Activated gamma-delta T cell treated with Interleukin-2 at 50 U/mL for 16 hours (primary cell): ENCODE measurements around the gene BMP7.
"Not testable (repeated sequence)": the region's sequence is repeated elsewhere in the genome, so short reads cannot be mapped to it uniquely, and the experiment has no call there.

Experiments
- DNase-seq: peaks from one replicate; pipeline ENCODE4 v3.0.0-alpha.2; 2020

The BMP7 gene

DNA sequence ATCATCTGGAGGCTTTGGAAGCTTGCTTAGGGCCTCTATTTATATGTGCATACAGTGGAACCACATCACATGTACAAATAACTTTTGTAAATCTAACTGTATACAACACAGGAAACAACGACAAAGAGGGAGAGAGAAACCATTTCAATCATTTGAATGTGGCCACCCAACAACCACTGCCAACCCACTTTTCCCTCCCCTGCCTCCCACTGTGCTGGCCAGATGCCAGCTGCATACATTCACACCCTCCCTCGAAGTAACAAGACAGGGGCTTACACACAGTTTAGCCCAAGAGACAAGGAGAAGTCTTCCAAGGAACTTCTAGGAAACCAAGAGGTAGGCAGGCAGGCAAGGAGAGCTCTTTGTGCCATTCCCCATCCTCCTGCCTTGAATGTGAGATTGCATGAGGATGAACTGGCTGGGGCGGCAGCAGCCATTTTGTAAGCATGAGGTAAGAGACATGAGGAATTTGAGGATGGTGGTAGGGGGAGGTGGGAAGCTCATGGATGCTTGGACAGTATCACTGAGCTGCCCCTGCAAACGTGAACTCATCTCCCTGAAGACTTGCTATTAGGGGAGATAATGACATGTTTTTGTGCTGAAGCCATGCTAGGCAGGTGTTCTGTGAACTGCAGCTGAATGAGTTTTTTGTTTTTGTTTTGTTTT is 18.2 kb downstream of the BMP7 start:
- DNase-seq: no peak

DNA sequence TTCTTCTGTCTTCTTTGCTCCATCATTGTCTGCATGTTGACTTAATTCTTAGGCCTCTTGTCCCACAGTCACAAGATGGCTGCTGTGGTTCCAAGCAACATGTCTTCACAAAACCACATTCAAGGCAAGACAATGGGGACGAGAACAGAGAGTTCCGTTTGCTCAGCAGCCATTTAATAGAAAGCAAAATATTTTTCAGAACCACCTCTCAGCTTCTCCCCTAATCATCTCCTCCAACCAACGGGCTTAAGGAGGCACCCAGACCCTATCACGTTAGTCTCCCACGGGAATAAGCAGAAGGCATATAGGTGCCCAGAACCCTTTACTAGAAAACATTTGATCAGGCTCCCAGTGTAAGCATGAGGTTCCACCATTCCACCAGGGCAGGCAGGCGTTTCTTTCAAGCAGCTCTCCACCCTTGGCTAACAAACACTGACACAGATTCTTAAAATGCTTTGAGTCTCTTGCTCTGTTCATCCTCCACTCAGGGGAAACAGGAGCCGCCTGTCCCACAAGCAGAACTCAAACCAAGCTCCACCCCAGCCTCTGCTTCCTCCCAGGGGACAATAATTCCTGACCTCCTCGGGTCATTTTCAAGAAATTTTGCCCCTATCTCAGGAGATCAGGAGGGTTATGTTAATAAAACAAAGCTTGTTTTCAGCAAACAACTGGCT is 19.0 kb downstream of the BMP7 start:
- no peak for DNase-seq

DNA sequence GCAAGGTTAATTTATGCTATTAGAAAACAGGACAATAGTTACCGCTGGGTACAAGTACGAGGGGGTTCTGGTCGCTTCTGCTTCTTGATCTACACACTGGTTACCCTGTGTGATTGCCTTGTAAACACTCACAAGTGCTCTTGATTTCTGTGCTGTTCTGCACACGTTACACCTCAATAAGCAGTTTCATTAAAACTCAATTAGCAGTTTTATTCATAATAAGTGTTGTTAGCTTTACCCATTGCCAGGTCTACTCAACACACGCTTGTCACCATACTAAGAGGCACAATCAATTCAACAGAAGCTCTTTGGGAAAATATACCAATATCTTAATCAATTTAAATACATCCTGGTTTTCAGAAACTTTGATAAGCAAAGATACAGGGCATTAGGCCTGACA is 20.4 kb downstream of the BMP7 start:
- no peak for DNase-seq

DNA sequence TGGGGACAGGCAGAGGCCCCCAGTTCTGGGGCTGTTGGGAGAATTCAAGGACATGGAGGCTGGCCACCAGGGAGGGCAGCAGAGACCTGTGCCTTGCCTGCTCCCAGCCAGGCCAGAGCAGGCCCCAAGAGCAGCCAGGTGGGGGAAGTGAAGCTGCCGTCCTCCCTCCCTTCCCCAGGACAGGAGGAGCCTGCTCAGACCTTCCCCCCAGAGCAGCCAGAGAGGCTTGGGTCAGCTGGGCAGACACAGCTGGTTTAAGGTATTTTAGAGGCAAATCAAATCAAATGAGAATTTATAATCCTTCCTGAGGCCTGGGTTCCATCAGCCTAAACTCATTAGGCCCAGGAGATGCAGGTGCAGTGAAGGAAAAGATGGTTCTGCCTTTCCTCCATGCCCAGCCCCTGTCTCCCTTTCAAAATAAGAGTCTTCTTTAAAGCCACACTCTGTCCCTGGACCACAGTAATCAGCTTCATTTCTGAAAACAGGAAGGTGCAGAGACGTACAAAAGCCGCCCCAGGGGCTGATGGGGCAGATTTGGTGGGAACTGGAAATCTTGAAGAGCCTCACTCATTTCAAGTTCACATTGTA is 21.7 kb downstream of the BMP7 start:
- DNase-seq: no peak

DNA sequence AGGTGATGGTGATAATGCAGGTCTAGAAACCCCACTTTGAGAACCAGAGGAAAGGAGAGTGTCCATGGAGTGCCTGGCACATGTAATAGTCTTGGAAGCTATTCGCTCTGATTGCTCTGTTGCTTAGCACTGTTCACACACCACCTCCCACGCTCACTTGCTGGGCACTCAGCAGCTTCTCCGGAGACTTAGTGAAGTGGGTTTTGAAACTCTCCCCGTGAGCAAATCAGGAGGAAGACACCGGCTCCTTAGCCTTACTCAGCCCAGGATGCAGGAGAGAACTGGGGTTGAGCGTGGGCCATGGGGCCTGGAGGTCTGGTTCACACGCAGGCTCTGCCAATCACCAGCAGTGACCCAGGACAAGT is 22.2 kb downstream of the BMP7 start:
- no peak for DNase-seq

DNA sequence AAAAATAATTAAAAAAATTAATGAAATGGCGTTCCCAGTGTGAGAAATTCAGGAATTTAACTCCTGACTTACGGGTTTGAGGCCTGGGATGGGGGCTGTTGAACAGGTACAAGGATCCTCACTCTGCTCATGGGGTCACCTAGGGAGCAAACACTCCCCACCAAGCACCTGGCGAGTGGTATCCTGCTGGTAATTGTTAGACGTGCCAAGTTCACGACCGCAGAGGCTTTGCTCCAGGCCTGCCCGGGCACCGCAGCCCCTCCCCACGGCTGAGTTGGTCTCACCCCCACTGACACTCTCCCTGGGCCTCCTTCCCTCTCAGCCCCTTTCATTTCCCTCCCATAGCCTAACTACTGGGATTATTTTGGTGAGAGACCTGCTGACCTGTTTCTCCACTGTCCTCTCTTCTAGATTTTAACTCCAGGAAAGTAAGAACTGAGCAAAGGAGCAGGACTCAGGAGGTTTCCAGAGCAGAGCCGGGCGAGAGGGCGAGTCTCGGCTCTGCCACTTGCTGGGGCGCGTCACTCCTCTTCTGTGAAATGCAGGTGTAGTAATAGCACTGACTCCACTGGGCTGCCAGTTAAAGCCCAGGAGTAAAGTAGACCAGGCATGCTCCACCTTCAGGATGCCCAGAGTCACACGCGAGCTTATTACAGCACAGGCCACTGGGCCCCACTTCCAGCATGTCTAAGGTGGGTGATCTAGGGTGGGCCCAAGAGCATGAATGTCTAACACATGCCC is 22.8 kb downstream of the BMP7 start:
- DNase-seq: no peak

DNA sequence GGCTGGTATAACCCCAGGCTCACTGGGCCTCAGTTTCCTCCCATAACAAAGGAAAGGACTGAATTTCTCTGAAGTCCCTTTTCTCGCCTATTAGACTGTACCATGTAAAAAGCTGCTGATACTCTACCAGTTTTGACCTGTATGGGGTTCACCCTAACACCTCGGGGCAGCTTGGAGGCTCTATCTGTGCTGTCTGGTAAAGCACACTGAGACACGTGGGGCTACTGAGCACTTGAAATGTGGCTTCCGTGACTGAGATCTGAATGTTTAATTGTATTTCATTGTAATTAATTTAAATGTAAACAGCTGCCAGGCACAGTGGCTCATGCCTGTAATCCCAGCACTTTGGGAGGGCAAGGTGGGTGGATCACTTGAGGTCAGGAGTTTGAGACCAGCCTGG is 24.0 kb downstream of the BMP7 start:
- DNase-seq: no peak

DNA sequence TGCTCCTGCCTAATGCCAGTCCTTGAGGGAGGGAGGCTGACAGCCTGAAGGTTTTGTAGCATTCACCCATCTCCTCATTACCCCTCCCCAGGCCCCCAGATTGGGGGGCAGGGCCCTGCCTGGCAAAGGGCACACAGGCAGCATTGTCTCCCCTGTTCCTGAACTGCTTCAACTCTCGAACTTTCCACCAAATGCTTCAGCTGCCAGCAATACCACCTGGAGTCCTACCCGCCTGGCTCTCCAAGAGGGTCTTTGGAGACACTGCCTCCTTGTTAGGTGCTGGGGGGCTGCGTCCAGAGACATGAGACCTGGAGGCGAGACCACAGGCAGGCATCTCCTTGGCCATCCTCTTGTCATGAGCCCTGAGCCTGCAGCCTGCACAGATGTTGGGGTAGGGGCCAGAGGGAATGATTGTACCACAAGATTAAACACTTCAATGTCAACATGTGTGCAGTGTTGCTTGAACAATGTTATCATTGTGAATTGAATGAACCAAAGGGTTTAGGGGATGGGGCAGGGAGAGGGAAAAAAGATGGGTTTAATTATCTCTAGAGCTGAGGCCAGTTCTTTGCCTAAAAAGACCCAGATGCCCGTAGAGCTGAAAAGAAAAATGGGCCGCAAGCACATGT is 25.0 kb downstream of the BMP7 start:
- no peak for DNase-seq

DNA sequence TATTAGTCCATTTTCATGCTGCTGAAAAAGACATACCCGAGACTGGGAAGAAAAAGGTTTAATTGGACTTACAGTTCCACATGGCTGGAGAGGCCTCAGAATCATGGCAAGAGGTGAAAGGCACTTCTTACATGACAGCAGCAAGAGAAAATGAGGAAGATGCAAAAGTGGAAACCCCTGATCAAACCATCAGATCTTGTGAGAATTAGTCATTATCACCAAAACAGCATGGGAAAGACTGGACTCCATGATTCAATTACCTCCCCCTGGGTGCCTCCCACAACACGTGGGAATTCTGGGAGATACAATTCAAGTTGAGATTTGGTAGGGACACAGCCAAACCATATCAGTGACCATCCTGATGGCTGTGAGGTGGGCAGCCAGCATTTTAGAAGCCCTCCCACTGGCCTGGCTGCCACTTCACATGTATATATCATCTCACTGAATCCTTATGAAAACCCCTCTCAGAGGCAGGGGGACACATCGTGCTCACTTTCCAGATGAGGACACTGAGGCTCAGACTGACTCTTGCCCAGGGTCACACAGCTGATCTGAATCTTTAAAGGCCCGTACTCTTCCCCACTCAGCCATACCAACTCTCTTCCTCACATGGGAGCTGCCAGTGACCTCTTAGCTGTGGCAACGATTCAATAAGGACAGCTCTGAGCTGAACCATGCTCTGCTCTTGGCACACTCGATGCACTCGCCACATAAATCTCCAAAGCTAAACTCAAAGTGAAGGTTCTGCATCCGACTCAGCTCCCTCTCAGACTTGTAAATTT is 25.7 kb downstream of the BMP7 start:
- no peak for DNase-seq

DNA sequence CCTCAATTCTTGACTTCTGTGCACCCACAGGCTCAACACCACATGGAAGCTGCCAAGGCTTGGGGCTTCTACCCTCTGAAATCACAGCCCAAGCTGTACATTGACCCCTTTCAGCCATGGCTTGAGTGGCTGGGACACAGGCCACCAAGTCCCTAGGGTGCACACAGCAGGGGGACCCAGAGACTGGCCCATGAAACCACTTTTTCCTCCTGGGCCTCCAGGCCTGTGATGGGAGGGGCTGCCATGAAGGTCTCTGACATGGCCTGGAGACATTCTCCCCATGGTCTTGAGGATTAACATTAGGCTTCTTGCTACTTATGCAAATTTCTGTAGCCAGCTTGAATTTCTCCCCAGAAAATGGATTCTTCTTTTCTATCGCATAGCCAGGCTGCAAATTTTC is 26.7 kb downstream of the BMP7 start:
- not testable (repeated sequence) for DNase-seq

DNA sequence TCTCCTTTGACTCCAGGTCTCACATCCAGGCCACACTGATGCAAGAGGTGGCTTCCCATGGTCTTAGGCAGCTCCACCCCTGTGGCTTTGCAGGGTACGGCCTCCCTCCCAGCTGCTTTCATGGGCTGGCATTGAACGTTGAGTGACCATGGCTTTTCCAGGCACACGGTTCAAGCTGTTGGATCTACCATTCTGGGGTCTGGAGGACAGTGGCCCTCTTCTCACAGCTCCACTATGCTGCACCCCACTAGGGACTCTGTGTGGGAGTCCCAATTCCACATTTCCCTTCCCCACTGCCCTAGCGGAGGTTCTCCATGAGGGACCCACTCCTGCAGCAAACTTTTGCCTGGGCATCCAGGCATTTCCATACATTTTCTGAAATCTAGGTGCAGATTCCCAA is 27.1 kb downstream of the BMP7 start:
- DNase-seq: not testable (repeated sequence)

DNA sequence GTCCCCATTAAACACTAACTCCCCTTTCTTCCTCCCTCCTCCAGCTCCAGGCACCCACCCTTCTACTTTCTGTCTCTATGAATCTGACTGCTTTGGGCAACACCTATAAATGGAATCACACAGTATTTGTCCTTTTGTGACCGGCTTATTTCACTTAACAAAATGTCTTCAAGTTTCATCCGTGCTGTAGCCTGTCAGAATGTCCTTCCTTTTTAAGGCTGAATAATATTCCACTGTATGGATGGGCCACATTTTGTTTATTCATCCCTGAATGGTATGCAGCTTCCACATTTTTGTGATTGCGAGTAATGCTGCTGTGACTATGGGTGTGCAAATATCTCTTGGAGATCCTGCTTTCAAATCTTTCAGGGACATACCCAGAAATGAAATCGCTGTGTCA is 28.4 kb downstream of the BMP7 start:
- no peak for DNase-seq

DNA sequence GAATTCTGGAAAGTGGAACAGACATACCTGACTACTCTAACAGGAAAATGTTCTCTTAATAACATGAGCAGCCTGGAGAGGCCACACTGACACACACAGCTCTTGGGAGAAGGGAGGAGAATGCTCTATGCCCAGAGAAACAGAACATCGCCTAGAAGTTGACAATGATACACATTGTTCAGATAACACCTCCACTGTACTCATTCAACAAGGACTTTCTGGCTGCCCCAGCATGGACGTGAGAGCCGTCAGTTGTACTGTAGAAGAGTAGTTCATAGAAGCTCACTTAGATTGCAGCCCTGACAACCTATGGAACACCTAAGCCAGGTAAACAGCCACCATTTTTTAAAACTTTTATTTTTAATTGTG is 28.9 kb downstream of the BMP7 start:
- no peak for DNase-seq

DNA sequence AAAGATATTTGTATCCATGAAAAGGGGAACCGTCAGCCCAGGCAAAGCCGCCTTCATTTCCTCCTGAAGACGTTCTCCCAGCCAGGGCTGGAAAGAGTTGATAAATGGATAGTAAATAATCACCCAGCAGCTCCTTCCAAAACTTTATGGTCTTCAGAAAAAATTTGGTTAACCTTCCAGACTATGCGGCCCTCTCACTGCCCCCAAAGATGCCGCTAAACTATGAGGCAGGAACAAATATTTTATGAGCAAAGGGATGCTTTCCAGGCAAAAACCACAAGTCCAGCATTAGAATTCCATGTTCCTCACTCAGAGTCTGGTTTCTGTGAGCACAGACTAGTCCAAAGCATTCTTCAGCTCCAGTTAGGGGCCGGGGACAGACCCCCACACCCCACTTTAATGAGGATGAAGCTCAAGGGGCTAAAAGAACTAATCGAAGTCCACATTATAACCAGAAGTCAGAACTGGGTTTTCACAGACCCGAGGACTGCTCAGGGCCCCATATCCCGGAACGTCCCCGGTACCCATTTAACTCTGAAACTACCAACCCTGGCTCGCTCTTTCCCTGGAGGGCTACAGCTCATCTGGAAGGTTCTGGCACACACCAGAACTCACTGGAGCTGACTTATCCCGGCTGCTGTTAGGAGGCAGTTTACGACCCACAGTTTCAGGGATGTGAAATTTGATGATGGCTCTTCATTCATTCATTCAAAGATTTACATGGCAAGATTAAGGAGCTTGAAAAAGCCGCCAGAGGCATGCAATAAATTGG is 29.4 kb downstream of the BMP7 start:
- no peak for DNase-seq

DNA sequence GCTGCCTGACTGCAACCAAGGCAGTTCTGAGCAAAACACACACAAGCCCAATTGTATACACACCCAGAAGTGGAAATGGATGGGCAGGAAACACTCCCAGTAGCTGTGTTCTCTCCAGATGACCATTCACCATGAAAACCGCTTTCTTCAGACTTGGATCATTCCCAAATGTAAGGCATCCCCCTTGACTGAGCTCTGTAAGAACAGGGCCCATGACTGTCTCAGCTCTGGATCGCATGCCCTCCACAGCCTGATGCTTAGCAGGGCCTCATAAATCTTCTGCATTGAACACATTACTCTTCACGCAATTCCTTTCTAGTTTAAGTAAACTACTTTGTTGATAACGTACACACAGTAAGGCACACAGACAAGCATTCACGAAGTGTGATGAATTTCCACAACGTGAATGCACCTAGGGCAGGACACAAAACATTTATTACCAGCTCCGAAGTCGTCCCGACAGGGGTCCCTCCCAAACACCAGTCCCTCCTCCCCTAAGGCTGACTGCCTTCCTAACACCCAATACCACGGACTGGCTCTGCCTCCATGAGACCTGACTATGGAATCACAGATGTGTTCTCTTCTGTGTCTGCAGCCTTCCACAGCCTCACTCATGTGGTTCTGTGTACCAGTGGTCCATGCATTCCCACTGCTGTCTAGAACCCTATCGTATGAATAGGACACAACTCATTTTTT is 31.7 kb downstream of the BMP7 start:
- DNase-seq: no peak

DNA sequence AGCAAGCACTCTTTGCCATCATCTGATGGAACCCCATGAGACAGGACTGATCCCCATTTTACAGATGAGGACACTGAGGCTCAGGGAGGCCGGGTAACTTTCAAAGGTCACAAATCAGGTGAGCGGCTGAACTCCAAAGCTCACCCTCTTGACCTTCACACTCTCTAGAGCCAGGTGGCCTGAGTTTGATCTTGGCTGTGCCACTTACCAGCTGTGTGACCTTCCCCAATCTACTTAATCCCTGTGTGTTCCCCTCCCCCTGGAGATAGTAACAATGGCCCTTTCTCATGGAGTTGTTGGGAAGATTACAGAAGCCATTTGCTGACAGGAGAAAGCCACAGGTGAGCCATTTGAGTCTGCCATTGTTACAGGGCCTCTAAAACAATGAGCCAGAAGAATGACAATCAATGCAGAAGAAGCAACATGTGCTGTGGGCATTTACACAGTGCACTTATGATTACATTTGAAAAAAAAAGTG is 34.5 kb downstream of the BMP7 start:
- no peak for DNase-seq

DNA sequence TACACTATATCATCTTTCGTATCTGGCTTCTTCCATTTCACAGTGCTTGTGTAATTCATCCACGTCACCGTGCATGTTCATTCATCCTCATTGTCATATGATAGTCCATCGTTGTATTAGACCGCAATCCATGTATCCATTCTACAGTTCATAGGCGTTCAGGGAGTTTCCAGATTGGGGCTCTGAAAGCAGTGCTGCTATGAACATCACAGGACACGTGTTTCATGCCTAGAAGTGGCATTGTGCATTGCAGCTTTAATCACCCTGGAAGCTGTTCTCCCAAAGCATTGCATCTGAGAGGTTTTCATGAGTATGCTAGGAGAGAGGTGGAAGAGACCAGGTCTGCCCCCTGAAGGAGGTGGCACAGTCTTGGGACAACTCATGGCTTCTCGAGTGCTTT is 35.3 kb downstream of the BMP7 start:
- no peak for DNase-seq

DNA sequence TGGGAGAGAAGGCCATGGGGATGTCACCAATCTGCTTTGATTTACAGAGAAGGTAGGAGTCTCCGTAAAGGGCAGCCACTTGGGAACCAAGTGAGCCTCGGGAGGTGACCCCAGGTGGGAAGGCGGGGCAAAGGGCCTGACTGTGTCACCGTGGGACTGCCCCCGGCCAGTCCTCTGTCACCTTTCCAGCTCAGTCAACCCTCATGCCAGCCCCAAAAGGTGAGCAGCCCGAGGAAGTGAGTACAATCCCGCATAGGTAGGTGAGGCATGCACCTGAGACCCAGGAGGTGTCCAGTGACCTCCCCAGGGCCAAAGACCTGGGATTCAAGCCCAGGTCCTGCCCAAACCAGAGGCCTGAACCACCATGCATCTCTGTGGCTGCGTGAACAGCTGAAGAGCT is 36.2 kb downstream of the BMP7 start:
- no peak for DNase-seq

DNA sequence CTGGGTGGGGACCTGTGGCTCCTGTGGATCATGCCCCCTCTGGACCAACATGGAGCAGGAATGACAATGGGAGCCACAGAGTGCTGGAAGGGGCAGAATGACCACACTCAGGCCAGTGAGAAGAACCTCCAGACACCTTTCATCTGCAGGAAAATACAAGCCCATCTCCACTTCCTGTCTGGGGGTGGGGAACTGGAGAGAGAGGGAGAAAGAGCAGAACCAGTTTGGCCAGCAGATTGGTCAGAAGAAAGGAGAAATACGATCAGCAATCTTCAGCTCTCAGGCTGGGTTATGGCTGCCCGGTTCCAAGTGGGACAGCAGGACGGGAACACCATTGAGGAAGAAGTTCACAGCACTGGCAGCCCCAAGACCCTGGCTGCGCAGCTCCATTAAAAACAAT is 37.0 kb downstream of the BMP7 start:
- DNase-seq: no peak

DNA sequence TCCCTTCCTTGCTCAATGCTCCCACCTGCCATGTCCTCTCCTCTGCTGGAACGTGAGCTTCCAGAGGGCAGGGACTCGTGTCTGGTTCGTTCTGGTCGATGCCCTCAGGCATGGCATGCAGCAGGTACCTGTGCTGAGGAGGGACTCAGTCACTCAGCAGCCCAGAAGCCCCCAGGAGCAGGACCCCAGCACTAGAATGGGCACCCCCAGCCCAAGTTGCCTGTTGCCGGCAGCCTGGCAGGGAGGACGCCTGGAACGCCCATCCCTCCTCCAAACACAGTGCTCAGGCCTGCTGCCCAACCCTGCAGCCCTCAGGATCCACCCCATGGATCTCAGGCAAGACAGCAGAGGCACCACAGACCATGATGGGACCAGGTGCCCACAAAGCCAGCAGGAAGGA is 40.6 kb downstream of the BMP7 start:
- no peak for DNase-seq

DNA sequence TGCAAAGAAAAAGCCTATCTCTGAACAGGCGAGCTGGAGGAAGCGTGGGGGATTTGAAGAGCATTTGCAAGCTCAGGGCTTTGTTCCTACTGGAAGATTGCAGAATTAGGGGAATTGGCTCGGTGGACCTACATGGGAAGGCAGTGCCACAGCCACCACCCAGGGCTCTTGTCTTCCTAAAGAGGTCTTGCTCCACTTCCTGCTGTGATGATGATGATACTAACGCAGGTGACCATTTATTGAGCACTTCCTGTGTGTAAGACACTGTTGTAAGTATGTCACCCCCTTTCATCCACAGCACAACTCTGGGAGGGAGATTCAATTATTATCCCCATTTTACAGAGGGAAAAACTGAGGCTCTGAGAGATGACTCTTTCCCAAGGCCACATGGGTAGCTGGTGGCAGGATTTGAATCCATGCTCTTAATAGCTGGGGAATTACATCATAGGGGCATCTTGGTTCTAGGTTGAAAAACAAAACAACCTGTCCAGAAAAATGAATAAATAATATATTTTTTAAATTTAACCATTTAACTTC is 41.2 kb downstream of the BMP7 start:
- DNase-seq: no peak
